ENCODE results near the gene ST6GALNAC1.

DNA sequence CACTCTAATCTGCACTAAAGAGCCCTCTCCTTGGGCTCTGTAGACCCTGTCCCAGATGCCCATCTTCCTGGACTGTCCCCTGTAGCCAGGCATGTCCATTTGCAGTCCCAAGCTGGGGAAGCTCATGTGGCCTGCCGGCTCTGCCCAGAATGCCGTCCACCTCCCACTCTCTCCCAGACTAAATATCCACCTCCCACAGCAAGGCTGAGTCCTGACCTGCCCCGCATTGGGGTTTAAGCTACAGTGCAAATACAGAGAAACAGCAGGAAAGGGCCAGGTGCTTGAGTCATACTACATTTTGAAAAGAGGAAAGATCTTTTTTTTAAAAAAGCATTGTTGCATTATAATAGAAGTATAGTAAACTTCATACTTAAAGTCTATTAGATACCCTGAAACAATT lies 60.9 kb downstream of the ST6GALNAC1 start:
- TF ChIP-seq CTCF (IDR thresholded peaks at IDR 0.05; ENCODE audit: low read length) (no peak), EZH2 (IDR thresholded peaks at IDR 0.05; ENCODE audit: borderline replicate concordance, low read length) (no peak)

All from OCI-LY1 (cell line).